Measurements from ENCODE around the gene CORO1C. TPM values are rescaled to one million over a fixed set of nuclear protein-coding genes. Genes with fewer than 3 reads are reported as not detected.

CORO1C gene
- total RNA-seq, 1 experiment from 2014 or later = 208 TPM

DNA sequence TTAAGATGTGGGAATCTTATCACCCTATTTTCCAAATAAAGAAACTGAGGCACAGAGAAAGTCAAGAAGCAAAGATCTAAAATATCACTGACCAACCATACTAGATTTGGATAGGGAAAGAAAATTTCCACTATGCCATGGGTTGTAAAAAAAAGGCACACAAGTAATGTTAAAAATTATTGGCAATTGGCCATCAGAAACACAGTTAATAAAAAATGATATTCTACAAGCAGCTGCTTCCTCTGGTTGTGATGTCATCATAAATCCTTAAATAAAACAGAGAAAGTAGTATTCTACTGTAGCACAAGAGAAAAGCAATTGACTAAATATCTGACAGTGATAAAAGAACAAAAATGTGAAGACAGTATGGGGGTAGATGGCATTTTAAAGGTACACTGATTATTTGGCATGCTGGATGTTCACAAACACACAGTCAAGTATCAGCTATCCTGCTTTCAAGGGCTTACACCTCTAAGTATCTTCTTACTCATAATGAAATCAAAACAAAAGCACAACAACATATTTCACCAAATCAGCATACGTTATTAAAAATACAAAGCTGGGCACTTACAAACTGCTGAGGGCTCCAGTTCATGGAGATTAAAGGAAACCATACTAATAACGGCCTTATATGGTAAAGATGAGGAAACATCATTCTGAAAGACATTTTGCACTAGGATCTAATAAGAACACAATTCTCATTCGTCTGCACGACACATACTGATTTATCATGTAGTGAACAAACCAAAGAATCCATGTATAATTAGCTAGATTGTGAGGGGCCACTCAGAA lies 45.7 kb downstream of the CORO1C start:
- H3K27me3 ChIP-seq (replicated peaks; ENCODE audit: insufficient read depth, low read depth, low read length, poor library complexity) = no peaks in the 10 kb centered on the region
- TF ChIP-seq EZH2 (IDR thresholded peaks at IDR 0.05; ENCODE audit: borderline replicate concordance, low read depth, low read length, poor library complexity, severe bottlenecking) = no peak
- TF ChIP-seq, protein P1, sequence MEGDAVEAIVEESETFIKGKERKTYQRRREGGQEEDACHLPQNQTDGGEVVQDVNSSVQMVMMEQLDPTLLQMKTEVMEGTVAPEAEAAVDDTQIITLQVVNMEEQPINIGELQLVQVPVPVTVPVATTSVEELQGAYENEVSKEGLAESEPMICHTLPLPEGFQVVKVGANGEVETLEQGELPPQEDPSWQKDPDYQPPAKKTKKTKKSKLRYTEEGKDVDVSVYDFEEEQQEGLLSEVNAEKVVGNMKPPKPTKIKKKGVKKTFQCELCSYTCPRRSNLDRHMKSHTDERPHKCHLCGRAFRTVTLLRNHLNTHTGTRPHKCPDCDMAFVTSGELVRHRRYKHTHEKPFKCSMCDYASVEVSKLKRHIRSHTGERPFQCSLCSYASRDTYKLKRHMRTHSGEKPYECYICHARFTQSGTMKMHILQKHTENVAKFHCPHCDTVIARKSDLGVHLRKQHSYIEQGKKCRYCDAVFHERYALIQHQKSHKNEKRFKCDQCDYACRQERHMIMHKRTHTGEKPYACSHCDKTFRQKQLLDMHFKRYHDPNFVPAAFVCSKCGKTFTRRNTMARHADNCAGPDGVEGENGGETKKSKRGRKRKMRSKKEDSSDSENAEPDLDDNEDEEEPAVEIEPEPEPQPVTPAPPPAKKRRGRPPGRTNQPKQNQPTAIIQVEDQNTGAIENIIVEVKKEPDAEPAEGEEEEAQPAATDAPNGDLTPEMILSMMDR (conservative IDR thresholded peaks at IDR 0.05; ENCODE audit: low read depth, low read length) = no peak
- peak overlapping the region; percentile 72 for H3K27ac ChIP-seq (ENCODE audit: low read depth, low read length, poor library complexity, severe bottlenecking)
- H3K36me3 ChIP-seq (ENCODE audit: insufficient read depth, low read length, poor library complexity, severe bottlenecking) = no peaks in the 10 kb centered on the region
- BruUV-seq (replicated peaks) = no TSS peak
- H3K4me1 ChIP-seq (ENCODE audit: insufficient read depth, low read length, poor library complexity, severe bottlenecking) = peaks cover 46% of the 10 kb centered on the region
- POLR2A ChIA-PET (ENCODE audit: low non-redundant PET) = interaction anchor here (0.8 kb wide), 1 partner anchor 412 kb away, joined by 3 read pairs; the partner anchor contains the start of gene UNG
- no peaks in the 10 kb centered on the region for H3K9me3 ChIP-seq (ENCODE audit: low read depth, low read length, poor library complexity, severe bottlenecking)
- DNase-seq (ENCODE audit: low spot score) = no peak
- H3K4me3 ChIP-seq (ENCODE audit: low read depth, low read length, poor library complexity, severe bottlenecking) = no peak overlapping the region
- intact Hi-C loops (cut with micrococcal nuclease; ENCODE audit: unreplicated experiment) = no loop called here
- CTCF ChIA-PET = interaction anchor here (1.3 kb wide), 1 partner anchor 21 kb away, joined by 4 read pairs; no protein-coding TSS in a partner anchor

DNA sequence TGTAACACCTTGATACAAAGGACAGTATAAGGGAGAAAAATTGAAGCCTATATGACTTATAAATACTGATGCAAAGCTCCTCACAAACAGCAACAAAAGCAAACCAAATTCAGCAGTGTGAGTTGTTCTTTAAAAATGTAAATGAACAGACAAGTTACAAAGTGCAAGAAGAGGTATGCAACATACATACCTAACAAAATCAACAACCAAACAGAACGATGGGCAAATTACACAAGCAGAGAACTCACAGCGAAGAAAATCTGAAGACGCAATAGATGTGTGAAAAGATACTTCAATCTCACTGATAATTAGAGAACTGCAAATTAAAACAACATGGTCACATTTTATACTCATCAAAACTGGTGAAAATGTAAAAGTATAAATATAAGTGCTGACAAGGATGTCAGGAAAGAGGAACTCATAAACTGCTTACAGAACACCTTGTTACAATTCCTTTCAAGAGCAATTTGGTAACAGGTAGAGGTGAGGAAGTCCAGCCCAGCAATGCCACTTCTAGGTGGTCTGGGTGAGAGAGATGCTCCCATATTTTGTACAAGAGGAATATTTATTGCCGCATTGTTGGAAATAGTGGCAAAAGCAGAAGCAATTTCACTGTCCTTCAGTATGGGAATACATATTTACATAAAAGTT lies 47.3 kb downstream of the CORO1C start:
- CTCF ChIA-PET = no interaction called here
- POLR2A ChIA-PET (ENCODE audit: low non-redundant PET) = interaction anchor here (0.6 kb wide), 1 partner anchor 91 kb away, joined by 3 read pairs; no protein-coding TSS in a partner anchor
- H3K36me3 ChIP-seq (ENCODE audit: insufficient read depth, low read length, poor library complexity, severe bottlenecking) = no peaks in the 10 kb centered on the region
- TF ChIP-seq, protein P1 (conservative IDR thresholded peaks at IDR 0.05; ENCODE audit: low read depth, low read length) = no peak
- TF ChIP-seq EZH2 (IDR thresholded peaks at IDR 0.05; ENCODE audit: borderline replicate concordance, low read depth, low read length, poor library complexity, severe bottlenecking) = no peak
- BruUV-seq (replicated peaks) = no TSS peak
- intact Hi-C loops (cut with micrococcal nuclease; ENCODE audit: unreplicated experiment) = no loop called here
- H3K27ac ChIP-seq (ENCODE audit: low read depth, low read length, poor library complexity, severe bottlenecking) = no peak overlapping the region
- H3K4me1 ChIP-seq (ENCODE audit: insufficient read depth, low read length, poor library complexity, severe bottlenecking) = peaks cover 29% of the 10 kb centered on the region
- H3K9me3 ChIP-seq (ENCODE audit: low read depth, low read length, poor library complexity, severe bottlenecking) = no peaks in the 10 kb centered on the region
- no peak overlapping the region for H3K4me3 ChIP-seq (ENCODE audit: low read depth, low read length, poor library complexity, severe bottlenecking)
- no peaks in the 10 kb centered on the region for H3K27me3 ChIP-seq (replicated peaks; ENCODE audit: insufficient read depth, low read depth, low read length, poor library complexity)
- DNase-seq (ENCODE audit: low spot score) = no peak

DNA sequence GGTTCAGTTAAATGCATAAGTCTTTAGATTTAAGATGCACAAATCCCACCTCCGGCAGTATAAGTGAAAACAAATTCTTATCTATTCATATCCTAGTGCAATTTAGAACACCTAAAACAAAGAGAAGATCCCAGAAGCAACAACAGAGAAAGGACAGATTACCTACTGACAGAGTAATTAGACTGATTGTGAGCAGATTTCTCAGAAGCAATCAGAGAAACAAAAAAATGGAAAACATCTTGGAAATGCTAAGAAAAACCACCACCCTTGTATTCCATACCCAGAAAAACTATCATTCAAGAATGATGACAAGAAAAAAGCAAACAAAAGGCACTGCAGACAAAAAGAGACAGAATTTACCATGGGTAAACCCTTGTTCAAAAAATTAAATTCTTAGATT lies 50.0 kb downstream of the CORO1C start:
- Histone ChIP-seq H3K9me3 (ENCODE audit: low read depth, low read length, poor library complexity, severe bottlenecking) (no peaks in the 10 kb centered on the region), H3K4me3 (ENCODE audit: low read depth, low read length, poor library complexity, severe bottlenecking) (no peak overlapping the region), H3K36me3 (ENCODE audit: insufficient read depth, low read length, poor library complexity, severe bottlenecking) (no peaks in the 10 kb centered on the region), H3K4me1 (ENCODE audit: insufficient read depth, low read length, poor library complexity, severe bottlenecking) (peaks cover 32% of the 10 kb centered on the region), H3K27me3 (replicated peaks; ENCODE audit: insufficient read depth, low read depth, low read length, poor library complexity) (no peaks in the 10 kb centered on the region), H3K27ac (ENCODE audit: low read depth, low read length, poor library complexity, severe bottlenecking) (no peak overlapping the region)
- no peak for TF ChIP-seq EZH2 (IDR thresholded peaks at IDR 0.05; ENCODE audit: borderline replicate concordance, low read depth, low read length, poor library complexity, severe bottlenecking)
- TF ChIP-seq, protein P1 (conservative IDR thresholded peaks at IDR 0.05; ENCODE audit: low read depth, low read length) = no peak
- no TSS peak for BruUV-seq (replicated peaks)
- ChIA-PET CTCF (no interaction called here), POLR2A (ENCODE audit: low non-redundant PET) (no interaction called here)
- intact Hi-C loops (cut with micrococcal nuclease; ENCODE audit: unreplicated experiment) = no loop called here
- no peak for DNase-seq (ENCODE audit: low spot score)
